Astrocyte of the cerebellum (primary cell): Measurements from ENCODE around the gene CEMIP.

ENCODE experiments used
- DNase-seq: peaks from one replicate; pipeline ENCODE4 v3.0.0-alpha.2; 2011; ENCODE audit warnings: low read depth
- H3K4me3 ChIP-seq: 2 replicates; pipeline ENCODE4 v1.5.1; 2011; ENCODE audit warnings: mild to moderate bottlenecking, low read depth, low read length, moderate library complexity
- in situ Hi-C: cut with HindIII; loops from 2 replicates; pipeline ENCODE4 v1.10.0; 2017; ENCODE audit warnings: low sequenced_read_pairs
- TF ChIP-seq, protein P1 (sequence below): IDR thresholded peaks from 2 replicates; pipeline ENCODE4 v1.5.1; 2012; ENCODE audit warnings: low read length, low read depth, moderate library complexity, mild to moderate bottlenecking; ENCODE audit errors: missing control alignments

The CEMIP gene

GRCh38 chr15:80878867-80879250 lies 99.7 kb downstream of the CEMIP start:
- TF ChIP-seq, protein P1, sequence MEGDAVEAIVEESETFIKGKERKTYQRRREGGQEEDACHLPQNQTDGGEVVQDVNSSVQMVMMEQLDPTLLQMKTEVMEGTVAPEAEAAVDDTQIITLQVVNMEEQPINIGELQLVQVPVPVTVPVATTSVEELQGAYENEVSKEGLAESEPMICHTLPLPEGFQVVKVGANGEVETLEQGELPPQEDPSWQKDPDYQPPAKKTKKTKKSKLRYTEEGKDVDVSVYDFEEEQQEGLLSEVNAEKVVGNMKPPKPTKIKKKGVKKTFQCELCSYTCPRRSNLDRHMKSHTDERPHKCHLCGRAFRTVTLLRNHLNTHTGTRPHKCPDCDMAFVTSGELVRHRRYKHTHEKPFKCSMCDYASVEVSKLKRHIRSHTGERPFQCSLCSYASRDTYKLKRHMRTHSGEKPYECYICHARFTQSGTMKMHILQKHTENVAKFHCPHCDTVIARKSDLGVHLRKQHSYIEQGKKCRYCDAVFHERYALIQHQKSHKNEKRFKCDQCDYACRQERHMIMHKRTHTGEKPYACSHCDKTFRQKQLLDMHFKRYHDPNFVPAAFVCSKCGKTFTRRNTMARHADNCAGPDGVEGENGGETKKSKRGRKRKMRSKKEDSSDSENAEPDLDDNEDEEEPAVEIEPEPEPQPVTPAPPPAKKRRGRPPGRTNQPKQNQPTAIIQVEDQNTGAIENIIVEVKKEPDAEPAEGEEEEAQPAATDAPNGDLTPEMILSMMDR = no peak
- DNase-seq = no peak
- H3K4me3 ChIP-seq = no peak overlapping the region
- in situ Hi-C loops = no loop called here

DNA sequence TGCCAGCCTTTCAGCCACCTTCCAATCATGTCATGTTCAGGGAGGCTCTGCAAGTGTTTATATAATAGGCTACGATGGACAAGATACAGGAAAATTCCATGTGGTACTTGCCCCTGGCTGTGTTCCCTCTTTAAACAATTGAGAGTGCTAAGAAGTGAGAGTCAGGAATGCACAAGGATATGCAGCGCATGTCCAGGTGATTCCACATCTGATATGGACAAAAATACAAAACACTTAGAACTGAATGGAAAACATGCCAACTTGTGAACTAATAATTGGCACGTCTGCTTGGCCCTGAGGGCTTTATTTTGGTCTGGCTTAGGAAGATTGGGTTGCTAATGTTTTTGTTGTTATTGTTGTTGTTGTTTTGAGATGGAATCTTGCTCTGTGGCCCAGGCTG lies 100.9 kb downstream of the CEMIP start:
- DNase-seq = no peak
- TF ChIP-seq, protein P1 = no peak
- in situ Hi-C loops = no loop called here
- no peak overlapping the region for H3K4me3 ChIP-seq

DNA sequence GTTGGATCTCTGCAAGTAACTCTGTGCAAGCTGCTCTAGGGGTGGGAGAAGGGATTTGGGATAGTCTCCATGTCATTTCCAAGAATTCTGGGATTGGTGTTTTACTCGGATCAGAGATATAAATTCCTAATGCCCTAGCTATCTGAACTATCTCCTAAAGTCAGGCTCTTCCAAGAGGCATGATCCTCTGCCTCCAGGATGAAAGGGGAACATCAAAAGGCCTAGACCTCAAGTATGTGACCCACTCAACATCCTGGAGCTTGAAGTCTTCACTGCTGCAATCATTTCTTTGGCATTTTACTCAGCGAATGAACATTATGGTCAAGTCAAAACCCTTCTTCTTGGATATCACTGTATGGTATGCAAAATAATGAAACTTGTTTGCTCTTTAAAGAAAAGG lies 104.5 kb downstream of the CEMIP start:
- TF ChIP-seq, protein P1 = no peak
- no peak overlapping the region for H3K4me3 ChIP-seq
- no peak for DNase-seq
- in situ Hi-C loops = no loop called here

DNA sequence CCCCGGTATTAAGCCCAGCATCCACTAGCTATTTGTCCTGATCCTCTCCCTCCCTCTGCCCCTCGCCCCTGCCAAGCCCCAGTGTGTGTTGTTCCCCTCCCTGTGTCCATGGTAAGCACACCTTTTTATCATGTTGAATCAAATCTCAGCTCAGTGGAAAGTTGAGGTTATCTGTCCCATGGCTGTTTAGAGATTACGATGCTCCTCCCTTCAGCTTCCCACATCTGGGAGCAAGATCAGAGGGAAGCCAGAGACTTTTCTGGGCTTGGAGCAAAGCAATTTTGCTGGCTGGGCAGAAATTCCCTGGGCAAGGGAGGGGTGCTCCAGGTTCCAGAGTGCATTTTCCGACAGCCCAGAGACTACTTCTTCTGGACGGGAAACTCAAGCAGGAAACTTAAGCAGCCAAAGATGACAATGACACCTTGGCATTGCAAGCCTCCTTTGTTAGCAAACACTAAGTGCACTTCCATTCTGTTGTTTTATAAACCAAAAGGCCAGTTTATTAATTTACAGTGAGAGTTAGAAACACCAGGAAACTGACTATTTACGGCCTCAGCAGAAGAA lies 105.9 kb downstream of the CEMIP start:
- no peak for DNase-seq
- in situ Hi-C loops = no loop called here
- no peak overlapping the region for H3K4me3 ChIP-seq
- TF ChIP-seq, protein P1 = no peak

DNA sequence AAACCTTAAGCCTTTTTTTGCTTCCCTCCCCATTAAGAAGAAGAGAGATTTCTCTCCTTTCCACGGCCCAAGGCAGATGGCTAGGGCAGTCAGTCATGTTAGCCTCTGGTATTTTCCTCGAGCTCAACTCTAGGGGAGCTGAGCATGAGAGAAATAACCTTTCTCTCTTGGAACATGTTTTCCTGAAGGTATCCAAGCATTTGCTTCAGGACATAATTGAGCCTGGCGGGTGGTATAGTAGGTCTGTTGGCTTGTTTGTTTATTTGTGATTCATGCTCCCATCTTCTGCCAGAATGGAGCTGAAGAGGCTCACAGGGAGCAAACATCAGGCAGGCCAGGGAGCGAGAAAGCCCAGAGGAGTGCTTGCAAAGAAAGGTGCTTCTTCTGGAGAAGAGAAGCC lies 108.0 kb downstream of the CEMIP start:
- no peak for DNase-seq
- TF ChIP-seq, protein P1 = no peak
- H3K4me3 ChIP-seq = no peak overlapping the region
- in situ Hi-C loops = no loop called here

- DNase-seq = no peak
- no peak overlapping the region for H3K4me3 ChIP-seq
- TF ChIP-seq, protein P1 = no peak
- in situ Hi-C loops = no loop called here
These were observed 109.7 kb downstream of the CEMIP start for GRCh38 chr15:80888846-80889245.

DNA sequence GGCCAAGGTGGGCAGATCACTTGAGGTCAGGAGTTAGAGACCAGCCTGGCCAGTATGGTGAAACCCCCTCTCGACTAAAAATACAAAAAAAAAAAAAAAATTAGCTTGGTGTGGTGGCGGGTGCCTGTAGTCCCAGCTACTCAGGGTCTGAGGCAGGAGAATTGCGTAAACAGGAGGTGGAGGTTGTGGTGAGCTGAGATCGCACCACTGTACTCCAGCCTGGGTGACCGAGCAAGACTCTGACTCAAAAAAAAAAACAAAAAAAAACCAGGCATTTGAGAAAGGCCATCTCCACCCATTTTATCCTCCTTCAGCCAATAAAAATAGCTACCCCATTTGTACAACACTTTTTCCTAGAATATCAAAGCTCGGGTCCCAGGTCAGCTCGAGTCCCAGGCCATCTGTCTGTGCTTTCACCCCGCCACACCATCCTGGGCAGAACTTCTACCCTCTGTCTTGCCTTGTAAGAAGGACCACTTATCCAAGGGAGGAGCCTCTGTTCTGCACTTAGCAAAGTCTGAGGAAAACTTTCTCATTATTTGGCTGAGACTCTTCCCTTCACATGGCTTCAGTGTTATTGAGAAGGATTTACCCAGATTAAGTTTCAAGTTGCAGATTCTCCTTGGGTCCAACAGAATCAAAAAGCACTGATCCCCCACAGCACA lies 111.3 kb downstream of the CEMIP start:
- no peak overlapping the region for H3K4me3 ChIP-seq
- TF ChIP-seq, protein P1 = no peak
- in situ Hi-C loops = no loop called here
- no peak for DNase-seq
